ENCODE results near the gene PWP2.

The PWP2 gene

DNA sequence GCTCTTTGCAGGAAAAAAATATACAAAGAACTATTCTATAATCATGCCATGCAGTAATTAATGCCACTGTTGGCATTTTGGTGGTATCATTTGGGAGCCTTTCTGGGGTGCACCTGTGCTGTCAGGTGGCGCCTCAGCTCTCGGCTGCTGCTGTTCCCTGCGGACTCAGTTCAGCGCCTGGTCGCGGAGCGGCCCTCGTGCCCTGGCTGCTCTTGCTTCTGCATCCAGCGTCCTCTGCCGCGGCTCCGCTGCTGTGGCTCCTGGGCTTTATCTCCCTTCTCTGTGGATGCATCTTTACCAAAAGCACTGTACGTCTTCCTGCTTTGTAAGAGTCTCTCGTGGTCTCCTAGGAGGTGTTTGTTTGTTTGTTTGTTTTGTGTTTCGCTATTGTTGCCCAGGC, 35.1 kb upstream of the PWP2 start:
- TF ChIP-seq, protein P1, sequence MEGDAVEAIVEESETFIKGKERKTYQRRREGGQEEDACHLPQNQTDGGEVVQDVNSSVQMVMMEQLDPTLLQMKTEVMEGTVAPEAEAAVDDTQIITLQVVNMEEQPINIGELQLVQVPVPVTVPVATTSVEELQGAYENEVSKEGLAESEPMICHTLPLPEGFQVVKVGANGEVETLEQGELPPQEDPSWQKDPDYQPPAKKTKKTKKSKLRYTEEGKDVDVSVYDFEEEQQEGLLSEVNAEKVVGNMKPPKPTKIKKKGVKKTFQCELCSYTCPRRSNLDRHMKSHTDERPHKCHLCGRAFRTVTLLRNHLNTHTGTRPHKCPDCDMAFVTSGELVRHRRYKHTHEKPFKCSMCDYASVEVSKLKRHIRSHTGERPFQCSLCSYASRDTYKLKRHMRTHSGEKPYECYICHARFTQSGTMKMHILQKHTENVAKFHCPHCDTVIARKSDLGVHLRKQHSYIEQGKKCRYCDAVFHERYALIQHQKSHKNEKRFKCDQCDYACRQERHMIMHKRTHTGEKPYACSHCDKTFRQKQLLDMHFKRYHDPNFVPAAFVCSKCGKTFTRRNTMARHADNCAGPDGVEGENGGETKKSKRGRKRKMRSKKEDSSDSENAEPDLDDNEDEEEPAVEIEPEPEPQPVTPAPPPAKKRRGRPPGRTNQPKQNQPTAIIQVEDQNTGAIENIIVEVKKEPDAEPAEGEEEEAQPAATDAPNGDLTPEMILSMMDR (IDR thresholded peaks at IDR 0.05; ENCODE audit: low read depth, low read length, missing control alignments): no peak
- in situ Hi-C loops (cut with HindIII; ENCODE audit: low sequenced_read_pairs): no loop called here
- H3K4me3 ChIP-seq (ENCODE audit: low read depth, low read length): no peak overlapping the region
- no peak for DNase-seq (ENCODE audit: low read depth)

DNA sequence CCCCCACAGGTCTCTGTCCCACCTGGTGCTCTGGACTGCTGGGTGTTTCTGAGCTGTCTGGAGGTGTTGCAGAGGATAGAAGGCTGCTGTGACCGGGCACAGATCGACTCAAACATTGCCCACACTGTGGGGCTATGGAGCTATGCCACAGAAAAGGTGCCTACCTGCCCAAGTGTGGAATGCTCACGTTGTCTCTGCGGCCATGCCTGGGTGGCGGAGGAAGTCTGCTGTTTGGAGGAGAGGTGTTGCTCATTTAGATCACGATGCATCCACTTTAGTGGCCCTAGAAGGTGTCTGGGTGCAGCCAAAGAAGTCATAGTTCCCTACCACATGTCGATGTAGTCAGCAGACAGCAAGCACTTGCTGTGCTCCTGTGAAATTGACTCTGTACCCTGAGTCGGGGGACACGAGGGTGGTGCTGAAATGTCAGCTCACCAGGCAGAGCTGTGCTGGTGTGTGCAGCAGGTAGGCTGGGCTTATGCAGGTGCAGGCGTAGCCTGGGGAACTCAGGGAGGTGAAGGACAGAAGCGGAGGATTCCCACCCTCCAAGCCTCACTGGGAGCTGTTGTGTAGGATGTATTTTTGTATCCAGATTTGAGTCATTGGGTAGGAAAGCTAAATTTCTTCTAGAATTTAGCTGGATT, 32.8 kb upstream of the PWP2 start:
- TF ChIP-seq, protein P1 (IDR thresholded peaks at IDR 0.05; ENCODE audit: low read depth, low read length, missing control alignments): no peak
- DNase-seq (ENCODE audit: low read depth): no peak
- H3K4me3 ChIP-seq (ENCODE audit: low read depth, low read length): no peak overlapping the region
- in situ Hi-C loops (cut with HindIII; ENCODE audit: low sequenced_read_pairs): no loop called here

DNA sequence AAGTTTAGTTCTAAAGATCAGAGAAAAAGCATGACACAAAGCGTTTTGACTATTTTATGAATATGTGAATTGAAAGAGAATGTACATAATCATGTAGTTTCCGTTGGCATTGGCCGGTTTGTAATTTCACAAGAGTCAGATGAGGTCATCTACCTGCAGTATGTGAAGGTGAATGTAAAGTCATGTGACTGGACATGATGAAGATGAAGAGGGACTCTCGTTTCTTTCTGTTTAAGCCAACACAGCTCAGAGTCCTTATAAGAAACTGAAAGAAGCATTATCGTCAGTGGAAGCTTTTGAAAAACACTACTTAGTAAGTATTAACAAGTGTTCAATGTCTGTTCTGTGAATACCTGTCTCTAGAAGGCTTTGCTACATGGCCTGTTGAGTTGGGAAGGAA, 30.9 kb upstream of the PWP2 start:
- in situ Hi-C loops (cut with HindIII; ENCODE audit: low sequenced_read_pairs): no loop called here
- TF ChIP-seq, protein P1 (IDR thresholded peaks at IDR 0.05; ENCODE audit: low read depth, low read length, missing control alignments): no peak
- DNase-seq (ENCODE audit: low read depth): no peak
- no peak overlapping the region for H3K4me3 ChIP-seq (ENCODE audit: low read depth, low read length)

DNA sequence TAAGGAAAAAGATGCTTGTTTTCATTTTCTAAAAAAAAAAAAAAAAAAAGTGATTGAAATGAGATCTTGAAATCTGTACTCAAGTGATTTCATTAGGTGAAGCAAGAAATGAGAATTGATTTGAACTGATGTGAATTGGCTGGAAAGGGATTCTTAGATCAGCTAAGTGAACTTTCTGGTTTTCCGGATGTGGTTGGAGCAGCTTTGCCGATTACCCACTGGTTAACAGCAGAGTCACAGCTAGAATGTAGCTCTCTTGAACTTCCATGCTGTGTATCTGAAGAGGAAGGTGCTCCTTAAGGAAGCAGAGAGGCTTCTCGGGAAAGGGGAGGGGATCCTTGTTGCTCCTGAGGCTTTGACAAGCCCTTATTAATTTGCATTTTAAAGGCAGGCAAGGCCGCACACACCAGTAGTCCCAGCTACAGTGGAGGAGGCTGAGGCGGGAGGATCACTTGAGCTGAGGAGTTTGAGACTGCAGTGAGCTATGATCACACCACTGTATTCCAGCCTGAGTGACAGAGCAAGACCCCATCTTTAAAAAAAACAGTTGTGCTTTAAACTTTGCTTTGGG, 28.7 kb upstream of the PWP2 start:
- TF ChIP-seq, protein P1 (IDR thresholded peaks at IDR 0.05; ENCODE audit: low read depth, low read length, missing control alignments): no peak
- in situ Hi-C loops (cut with HindIII; ENCODE audit: low sequenced_read_pairs): no loop called here
- H3K4me3 ChIP-seq (ENCODE audit: low read depth, low read length): no peak overlapping the region
- DNase-seq (ENCODE audit: low read depth): no peak

DNA sequence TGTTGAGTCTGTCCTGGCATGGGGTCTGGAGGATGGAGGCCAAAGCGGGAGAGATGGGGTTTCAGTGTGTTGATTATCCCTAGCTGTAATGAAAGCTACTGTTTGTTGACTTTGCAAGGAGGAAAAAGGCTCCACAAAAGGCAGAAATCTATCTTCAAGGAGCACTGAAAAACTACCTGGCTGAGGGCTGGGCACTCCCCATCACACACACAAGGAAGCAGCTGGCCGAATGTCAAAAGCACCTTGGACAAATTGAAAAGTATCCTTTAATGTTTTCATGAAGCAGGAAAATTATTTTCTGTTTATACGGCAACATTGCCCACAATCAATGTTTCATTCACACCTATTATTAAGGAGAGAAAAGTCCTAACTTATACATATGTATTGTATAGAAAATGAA, 27.8 kb upstream of the PWP2 start:
- in situ Hi-C loops (cut with HindIII; ENCODE audit: low sequenced_read_pairs): no loop called here
- TF ChIP-seq, protein P1 (IDR thresholded peaks at IDR 0.05; ENCODE audit: low read depth, low read length, missing control alignments): no peak

DNA sequence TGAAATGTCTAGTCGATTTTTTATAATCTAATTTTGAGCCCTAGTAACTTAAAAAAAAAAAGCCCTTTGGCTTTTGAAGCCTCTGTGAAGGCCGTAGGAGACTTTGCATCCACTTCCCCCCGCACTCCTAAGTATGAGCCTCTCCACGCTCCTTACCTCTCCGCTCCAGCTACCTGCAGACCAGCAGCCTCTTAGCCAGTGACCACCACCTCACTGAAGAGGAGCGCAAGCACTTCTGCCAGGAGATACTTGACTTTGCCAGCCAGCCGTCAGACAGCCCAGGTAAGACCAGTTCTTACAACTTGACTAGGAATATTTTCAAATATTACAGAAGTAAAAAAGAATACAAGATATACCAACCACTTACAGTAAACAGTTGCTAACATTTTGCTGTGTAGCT, 27.4 kb upstream of the PWP2 start:
- TF ChIP-seq, protein P1 (IDR thresholded peaks at IDR 0.05; ENCODE audit: low read depth, low read length, missing control alignments): no peak
- in situ Hi-C loops (cut with HindIII; ENCODE audit: low sequenced_read_pairs): no loop called here
- DNase-seq (ENCODE audit: low read depth): no peak
- no peak overlapping the region for H3K4me3 ChIP-seq (ENCODE audit: low read depth, low read length)

More for the DNA sequence above, 27.8 kb upstream of the PWP2 start:
- no peak for DNase-seq (ENCODE audit: low read depth)
- H3K4me3 ChIP-seq (ENCODE audit: low read depth, low read length): no peak overlapping the region

Data from astrocyte of the cerebellum (primary cell).